Ovary (tissue), 3 donors: Measurements from ENCODE around the gene SIRT5.

Source experiments
- EP300 ChIP-seq: sonication (generic); formaldehyde crosslinking; IDR thresholded peaks from one replicate; pipeline ENCODE4 v1.6.1; 2017; ENCODE audit warnings: antibody characterized with exemption
- POLR2A ChIP-seq: fragments of 450-650 bp; IDR thresholded peaks from one replicate; pipeline ENCODE4 v1.6.1; 2017; ENCODE audit warnings: antibody characterized with exemption, mild to moderate bottlenecking, moderate library complexity
- TF ChIP-seq, protein P1 (sequence below), 3 donors: fragments of 450-650 bp in 2 of 3; fragments of 200-600 bp in 1 of 3; IDR thresholded peaks; one replicate each; pipeline versions ENCODE4 v1.5.1 to v1.8.0; 2016 to 2022; ENCODE audit warnings: antibody characterized with exemption in 3 of 3, mild to moderate bottlenecking in 1 of 3
- donor health status: DM: no; HTN: no; CAD: no.

DNA sequence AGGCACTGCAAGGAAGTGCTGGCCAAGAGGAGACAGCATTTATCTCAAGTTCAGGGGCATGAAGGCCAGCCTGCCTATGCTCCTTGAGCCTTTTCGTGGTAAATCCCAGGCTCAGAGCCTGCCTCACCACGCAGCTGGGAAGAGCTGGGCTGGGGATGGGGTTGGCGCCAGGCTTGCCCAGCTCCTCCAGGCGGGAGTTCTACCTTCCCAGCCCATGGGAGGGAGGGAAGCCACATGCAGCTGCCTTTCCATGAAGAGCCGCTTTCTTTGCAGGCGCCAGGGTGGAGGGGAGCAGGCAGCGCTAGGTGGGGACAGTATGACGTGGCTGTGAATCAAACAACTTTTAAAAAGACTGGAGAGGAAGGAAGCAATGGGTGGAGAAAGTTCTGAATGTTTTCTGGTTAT, 19.5 kb upstream of the SIRT5 start:
- TF ChIP-seq, protein P1, sequence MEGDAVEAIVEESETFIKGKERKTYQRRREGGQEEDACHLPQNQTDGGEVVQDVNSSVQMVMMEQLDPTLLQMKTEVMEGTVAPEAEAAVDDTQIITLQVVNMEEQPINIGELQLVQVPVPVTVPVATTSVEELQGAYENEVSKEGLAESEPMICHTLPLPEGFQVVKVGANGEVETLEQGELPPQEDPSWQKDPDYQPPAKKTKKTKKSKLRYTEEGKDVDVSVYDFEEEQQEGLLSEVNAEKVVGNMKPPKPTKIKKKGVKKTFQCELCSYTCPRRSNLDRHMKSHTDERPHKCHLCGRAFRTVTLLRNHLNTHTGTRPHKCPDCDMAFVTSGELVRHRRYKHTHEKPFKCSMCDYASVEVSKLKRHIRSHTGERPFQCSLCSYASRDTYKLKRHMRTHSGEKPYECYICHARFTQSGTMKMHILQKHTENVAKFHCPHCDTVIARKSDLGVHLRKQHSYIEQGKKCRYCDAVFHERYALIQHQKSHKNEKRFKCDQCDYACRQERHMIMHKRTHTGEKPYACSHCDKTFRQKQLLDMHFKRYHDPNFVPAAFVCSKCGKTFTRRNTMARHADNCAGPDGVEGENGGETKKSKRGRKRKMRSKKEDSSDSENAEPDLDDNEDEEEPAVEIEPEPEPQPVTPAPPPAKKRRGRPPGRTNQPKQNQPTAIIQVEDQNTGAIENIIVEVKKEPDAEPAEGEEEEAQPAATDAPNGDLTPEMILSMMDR (IDR thresholded peaks at IDR 0.05): no peak
- TF ChIP-seq EP300: no peak
- TF ChIP-seq POLR2A: no peak
